Measurements from ENCODE around the gene NR1H4.
"Not testable (repeated sequence)": the region's sequence is repeated elsewhere in the genome, so short reads cannot be mapped to it uniquely, and the experiment has no call there.

NR1H4 gene

DNA sequence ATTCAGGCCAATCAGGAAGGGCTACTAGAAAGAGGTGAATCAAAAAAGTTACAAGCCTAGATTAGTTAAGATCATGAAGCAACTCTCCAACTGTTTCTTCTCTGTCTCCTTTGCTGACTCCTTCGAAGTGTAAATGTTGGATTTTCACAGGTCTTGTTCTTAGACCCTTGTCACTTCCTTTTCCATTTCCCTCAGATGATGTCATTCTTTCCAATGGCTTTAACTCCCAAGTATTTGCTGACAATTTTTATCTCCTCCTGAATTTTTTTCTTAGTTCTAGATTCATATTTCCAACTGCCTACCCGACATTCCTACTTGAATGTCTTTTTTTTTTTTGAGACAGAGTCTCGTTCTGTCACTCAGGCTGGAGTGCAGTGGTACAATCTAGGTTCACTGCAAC lies 110.6 kb downstream of the NR1H4 start:
- Histone ChIP-seq H3K4me3 (ENCODE audit: low read length in 2 of 2) (no peak overlapping the region), H3K27ac (ENCODE audit: low read length) (no peak overlapping the region), H3K4me1 (ENCODE audit: control insufficient read depth, insufficient read depth, low read length) (no peaks in the 10 kb centered on the region), H3K9me3 (ENCODE audit: control insufficient read depth in 2 of 2, low read length in 2 of 2) (no peaks in the 10 kb centered on the region), H3K36me3 (ENCODE audit: control insufficient read depth in 2 of 2, insufficient read depth in 2 of 2, low read length in 2 of 2) (no peaks in the 10 kb centered on the region), H3K27me3 (ENCODE audit: control insufficient read depth in 1 of 2, insufficient read depth in 2 of 2, low read length in 2 of 2) (no peaks in the 10 kb centered on the region), H3K9ac (ENCODE audit: low read length in 2 of 2) (no peak overlapping the region)

DNA sequence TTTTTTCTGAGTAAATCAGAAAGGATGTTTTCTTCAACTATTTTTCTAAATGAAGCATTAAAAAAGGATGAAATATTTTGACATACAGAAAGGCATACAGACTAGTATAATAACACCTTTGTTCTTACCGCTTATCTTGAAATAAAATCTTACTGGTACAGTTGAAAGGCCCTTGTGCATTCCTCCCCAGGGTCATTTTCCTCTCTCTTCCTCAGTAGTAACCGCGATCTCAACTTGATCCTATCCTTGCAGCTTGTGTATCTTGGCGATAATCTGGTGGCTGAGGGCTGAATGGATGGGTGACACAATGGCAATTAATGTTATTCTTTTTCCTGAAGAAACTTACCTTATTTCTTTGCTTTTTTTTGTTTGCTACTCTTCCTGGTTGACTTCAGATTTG lies 118.3 kb downstream of the NR1H4 start:
- Histone ChIP-seq H3K4me3 (ENCODE audit: low read length in 2 of 2) (no peak overlapping the region), H3K27ac (ENCODE audit: low read length) (no peak overlapping the region), H3K36me3 (ENCODE audit: control insufficient read depth in 2 of 2, insufficient read depth in 2 of 2, low read length in 2 of 2) (no peaks in the 10 kb centered on the region), H3K4me1 (ENCODE audit: control insufficient read depth, insufficient read depth, low read length) (no peaks in the 10 kb centered on the region), H3K27me3 (ENCODE audit: control insufficient read depth in 1 of 2, insufficient read depth in 2 of 2, low read length in 2 of 2) (no peaks in the 10 kb centered on the region), H3K9me3 (ENCODE audit: control insufficient read depth in 2 of 2, low read length in 2 of 2) (no peaks in the 10 kb centered on the region), H3K9ac (ENCODE audit: low read length in 2 of 2) (no peak overlapping the region)

DNA sequence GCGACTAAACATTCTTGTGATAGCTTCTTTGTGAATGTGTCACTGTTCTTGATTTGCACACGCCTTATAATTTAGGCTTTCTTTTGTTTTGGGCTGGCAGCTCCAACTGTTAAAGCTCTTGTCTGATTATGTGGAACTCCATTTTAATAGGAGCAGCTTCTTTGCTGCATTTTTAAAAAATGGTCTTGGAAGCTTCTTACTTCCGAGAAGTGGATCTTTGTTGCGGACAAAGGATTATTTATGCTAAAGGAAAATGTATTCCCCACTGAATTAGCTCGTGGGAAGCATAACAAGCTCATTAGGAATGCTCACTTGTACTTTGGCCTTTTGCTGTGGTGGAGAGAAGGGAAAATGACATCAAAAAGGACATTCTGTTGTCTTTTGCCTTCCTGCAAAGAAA lies 119.8 kb downstream of the NR1H4 start:
- Histone ChIP-seq H3K9ac (ENCODE audit: low read length in 2 of 2) (no peak overlapping the region), H3K4me1 (ENCODE audit: control insufficient read depth, insufficient read depth, low read length) (no peaks in the 10 kb centered on the region), H3K27ac (ENCODE audit: low read length) (no peak overlapping the region), H3K9me3 (ENCODE audit: control insufficient read depth in 2 of 2, low read length in 2 of 2) (no peaks in the 10 kb centered on the region), H3K4me3 (ENCODE audit: low read length in 2 of 2) (no peak overlapping the region), H3K27me3 (ENCODE audit: control insufficient read depth in 1 of 2, insufficient read depth in 2 of 2, low read length in 2 of 2) (no peaks in the 10 kb centered on the region), H3K36me3 (ENCODE audit: control insufficient read depth in 2 of 2, insufficient read depth in 2 of 2, low read length in 2 of 2) (no peaks in the 10 kb centered on the region)

DNA sequence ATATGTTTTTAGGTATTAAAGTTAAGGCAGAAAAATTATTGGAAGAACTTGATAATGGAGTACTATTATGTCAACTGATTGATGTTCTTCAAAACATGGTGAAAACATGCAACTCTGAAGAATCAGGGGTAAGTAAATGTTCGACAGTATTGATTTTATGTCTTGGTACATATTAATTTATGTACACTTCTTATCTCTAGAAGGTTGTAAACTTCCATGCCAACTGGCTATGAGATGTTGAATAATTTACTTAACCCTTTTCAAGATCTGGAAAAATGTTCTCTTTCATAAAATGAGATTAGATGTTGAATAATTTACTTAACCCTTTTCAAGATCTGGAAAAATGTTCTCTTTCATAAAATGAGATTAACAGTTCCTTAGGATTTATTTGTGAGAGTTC lies 128.0 kb downstream of the NR1H4 start:
- no peaks in the 10 kb centered on the region for H3K9me3 ChIP-seq (ENCODE audit: control insufficient read depth in 2 of 2, low read length in 2 of 2)
- H3K27me3 ChIP-seq (ENCODE audit: control insufficient read depth in 1 of 2, insufficient read depth in 2 of 2, low read length in 2 of 2), result no peaks in the 10 kb centered on the region
- no peaks in the 10 kb centered on the region for H3K36me3 ChIP-seq (ENCODE audit: control insufficient read depth in 2 of 2, insufficient read depth in 2 of 2, low read length in 2 of 2)
- no peak overlapping the region for H3K27ac ChIP-seq (ENCODE audit: low read length)
- no peak overlapping the region for H3K4me3 ChIP-seq (ENCODE audit: low read length in 2 of 2)
- no peaks in the 10 kb centered on the region for H3K4me1 ChIP-seq (ENCODE audit: control insufficient read depth, insufficient read depth, low read length)
- H3K9ac ChIP-seq (ENCODE audit: low read length in 2 of 2), result no peak overlapping the region

DNA sequence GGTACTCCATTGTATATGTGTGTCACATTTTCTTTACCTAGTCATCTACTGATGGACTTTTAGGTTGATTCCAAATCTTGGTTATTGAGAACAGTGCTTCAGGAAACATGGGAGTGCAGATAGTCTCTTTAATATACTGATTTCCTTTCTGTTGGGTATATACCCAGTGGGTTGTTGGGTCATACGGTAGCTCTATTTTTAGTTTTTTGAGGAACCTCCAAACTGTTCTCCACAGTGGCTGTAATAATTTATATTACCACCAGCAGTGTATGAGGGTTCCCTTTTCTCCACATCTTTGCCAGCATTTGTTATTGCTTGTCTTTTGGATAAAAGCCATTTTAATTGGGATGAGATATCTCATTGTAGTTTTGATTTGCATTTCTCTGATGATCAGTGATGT lies 129.3 kb downstream of the NR1H4 start:
- not testable (repeated sequence) for H3K27ac ChIP-seq (ENCODE audit: low read length); H3K4me1 ChIP-seq (ENCODE audit: control insufficient read depth, insufficient read depth, low read length); H3K27me3 ChIP-seq (ENCODE audit: control insufficient read depth in 1 of 2, insufficient read depth in 2 of 2, low read length in 2 of 2); H3K36me3 ChIP-seq (ENCODE audit: control insufficient read depth in 2 of 2, insufficient read depth in 2 of 2, low read length in 2 of 2); H3K9me3 ChIP-seq (ENCODE audit: control insufficient read depth in 2 of 2, low read length in 2 of 2); H3K4me3 ChIP-seq (ENCODE audit: low read length in 2 of 2); H3K9ac ChIP-seq (ENCODE audit: low read length in 2 of 2)

DNA sequence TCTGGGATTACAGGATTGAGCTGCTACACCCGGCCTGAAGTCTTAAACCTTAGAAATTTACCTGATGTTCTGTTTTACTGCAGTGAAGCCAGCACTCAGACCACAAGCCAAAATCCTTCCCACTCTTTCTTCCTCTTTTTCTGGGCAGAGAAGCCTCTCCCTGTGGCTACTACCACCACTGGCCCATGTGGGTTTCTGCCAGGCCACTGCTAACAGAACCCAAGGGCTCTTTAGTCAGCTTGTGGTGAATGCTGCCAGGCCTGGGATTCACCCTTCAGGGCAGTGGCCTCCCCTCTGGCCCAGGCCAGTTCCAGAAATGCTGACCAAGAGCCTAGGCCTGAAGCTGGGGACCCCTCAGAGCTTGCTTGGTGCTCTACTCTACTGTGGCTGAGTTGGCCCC lies 135.1 kb downstream of the NR1H4 start:
- H3K9me3 ChIP-seq (ENCODE audit: control insufficient read depth in 2 of 2, low read length in 2 of 2), result no peaks in the 10 kb centered on the region
- no peaks in the 10 kb centered on the region for H3K4me1 ChIP-seq (ENCODE audit: control insufficient read depth, insufficient read depth, low read length)
- no peak overlapping the region for H3K9ac ChIP-seq (ENCODE audit: low read length in 2 of 2)
- H3K36me3 ChIP-seq (ENCODE audit: control insufficient read depth in 2 of 2, insufficient read depth in 2 of 2, low read length in 2 of 2), result no peaks in the 10 kb centered on the region
- H3K27me3 ChIP-seq (ENCODE audit: control insufficient read depth in 1 of 2, insufficient read depth in 2 of 2, low read length in 2 of 2), result no peaks in the 10 kb centered on the region
- H3K4me3 ChIP-seq (ENCODE audit: low read length in 2 of 2), result no peak overlapping the region
- no peak overlapping the region for H3K27ac ChIP-seq (ENCODE audit: low read length)

DNA sequence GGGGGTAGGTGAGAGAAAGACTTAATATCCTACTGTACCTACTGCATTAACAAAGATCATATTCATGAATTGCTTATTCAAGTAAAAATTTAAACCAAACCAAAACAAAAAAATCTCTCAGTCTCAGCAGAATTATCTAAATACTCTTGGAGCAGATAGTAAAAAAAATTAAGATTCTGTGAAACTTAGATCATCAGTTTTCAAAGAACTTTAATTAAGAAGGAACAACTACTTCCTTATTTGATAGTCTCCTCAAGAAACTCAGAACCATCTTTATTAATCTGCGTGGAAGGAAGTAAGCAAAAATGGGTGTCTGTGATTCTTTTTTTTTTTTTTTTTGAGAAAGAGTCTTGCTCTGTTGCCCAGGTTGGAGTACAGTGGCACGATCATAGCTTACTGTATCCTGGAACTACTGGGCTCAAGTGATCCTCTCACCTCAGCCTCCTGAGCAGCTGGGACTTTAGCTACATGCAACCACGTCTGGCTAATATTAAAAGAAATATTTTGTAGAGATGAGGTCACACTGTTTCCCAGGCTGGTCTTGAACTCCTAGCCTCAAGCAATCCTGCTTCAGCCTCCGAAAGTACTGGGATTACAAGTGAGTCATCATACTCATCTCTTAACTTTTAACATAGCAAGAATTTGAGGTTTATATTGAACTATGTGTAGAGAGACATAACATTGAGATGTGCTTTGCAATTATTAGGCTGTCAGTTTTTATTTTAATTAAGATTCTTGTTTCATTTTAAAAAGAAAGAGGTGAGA lies 137.2 kb downstream of the NR1H4 start:
- H3K4me1 ChIP-seq (ENCODE audit: control insufficient read depth, insufficient read depth, low read length), result no peaks in the 10 kb centered on the region
- H3K4me3 ChIP-seq (ENCODE audit: low read length in 2 of 2), result no peak overlapping the region
- no peaks in the 10 kb centered on the region for H3K36me3 ChIP-seq (ENCODE audit: control insufficient read depth in 2 of 2, insufficient read depth in 2 of 2, low read length in 2 of 2)
- no peak overlapping the region for H3K9ac ChIP-seq (ENCODE audit: low read length in 2 of 2)
- no peaks in the 10 kb centered on the region for H3K9me3 ChIP-seq (ENCODE audit: control insufficient read depth in 2 of 2, low read length in 2 of 2)
- no peak overlapping the region for H3K27ac ChIP-seq (ENCODE audit: low read length)
- H3K27me3 ChIP-seq (ENCODE audit: control insufficient read depth in 1 of 2, insufficient read depth in 2 of 2, low read length in 2 of 2), result no peaks in the 10 kb centered on the region

DNA sequence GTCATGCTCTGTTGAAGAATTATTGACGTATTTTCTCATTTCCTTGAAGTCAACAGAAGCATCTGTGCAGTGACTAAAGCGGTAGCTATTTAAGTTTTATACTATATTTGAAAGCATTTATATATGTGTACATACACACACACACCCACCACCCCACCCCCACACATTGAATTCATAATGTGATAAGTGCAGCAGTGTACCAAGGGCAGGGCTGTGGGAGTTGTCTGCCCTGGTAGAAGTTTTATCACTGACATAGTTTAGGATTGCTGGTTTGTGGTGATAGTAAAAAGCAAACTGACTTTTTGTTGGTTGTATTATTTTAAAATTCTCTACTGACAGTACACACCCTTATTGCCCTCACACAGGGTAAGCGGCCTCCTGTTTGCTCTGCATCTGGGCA lies 138.9 kb downstream of the NR1H4 start:
- Histone ChIP-seq H3K4me3 (ENCODE audit: low read length in 2 of 2) (no peak overlapping the region), H3K4me1 (ENCODE audit: control insufficient read depth, insufficient read depth, low read length) (no peaks in the 10 kb centered on the region), H3K27me3 (ENCODE audit: control insufficient read depth in 1 of 2, insufficient read depth in 2 of 2, low read length in 2 of 2) (no peaks in the 10 kb centered on the region), H3K9ac (ENCODE audit: low read length in 2 of 2) (no peak overlapping the region), H3K9me3 (ENCODE audit: control insufficient read depth in 2 of 2, low read length in 2 of 2) (no peaks in the 10 kb centered on the region), H3K36me3 (ENCODE audit: control insufficient read depth in 2 of 2, insufficient read depth in 2 of 2, low read length in 2 of 2) (no peaks in the 10 kb centered on the region), H3K27ac (ENCODE audit: low read length) (no peak overlapping the region)
